Hepatocyte (in vitro differentiated cells): Measurements from ENCODE around the gene TXLNA. TPM values are rescaled to one million over a fixed set of nuclear protein-coding genes. Genes with fewer than 3 reads are reported as not detected.

Experiments
- DNase-seq: peaks from one replicate; pipeline ENCODE4 v3.0.0-alpha.2; 2016; ENCODE audit warnings: low spot score
- H2AFZ ChIP-seq: fragments of 200-600 bp; sonication (generic); 2 replicates; pipeline ENCODE4 v1.6.0; 2016; ENCODE audit warnings: antibody characterized with exemption, mild to moderate bottlenecking
- H3K27ac ChIP-seq: fragments of 200-600 bp; sonication (generic); 2 replicates; pipeline ENCODE4 v1.5.1; 2016; ENCODE audit warnings: mild to moderate bottlenecking
- H3K27me3 ChIP-seq: fragments of 200-600 bp; sonication (generic); 2 replicates; pipeline ENCODE4 v1.6.1; 2016
- H3K36me3 ChIP-seq: fragments of 200-600 bp; sonication (generic); replicated peaks from 2 replicates; pipeline ENCODE4 v1.5.1; 2016; ENCODE audit warnings: low read depth; ENCODE audit not compliant: insufficient read depth
- H3K4me1 ChIP-seq: fragments of 200-600 bp; sonication (generic); 2 replicates; pipeline ENCODE4 v1.5.1; 2016; ENCODE audit warnings: mild to moderate bottlenecking, moderate library complexity; ENCODE audit not compliant: insufficient read depth
- H3K4me2 ChIP-seq: fragments of 200-600 bp; sonication (generic); 2 replicates; pipeline ENCODE4 v1.6.0; 2016
- H3K4me3 ChIP-seq: fragments of 200-600 bp; sonication (generic); 2 replicates; pipeline ENCODE4 v1.5.1; 2016; ENCODE audit warnings: mild to moderate bottlenecking
- H3K79me2 ChIP-seq: fragments of 200-600 bp; sonication (generic); 2 replicates; pipeline ENCODE4 v1.6.0; 2017; ENCODE audit warnings: mild to moderate bottlenecking
- H3K9me2 ChIP-seq: fragments of 200-600 bp; sonication (generic); replicated peaks from 2 replicates; pipeline ENCODE4 v1.6.0; 2017; ENCODE audit warnings: mild to moderate bottlenecking; ENCODE audit not compliant: insufficient read depth
- H3K9me3 ChIP-seq: fragments of 200-600 bp; sonication (generic); 2 replicates; pipeline ENCODE4 v1.5.1; 2016; ENCODE audit warnings: low read depth, mild to moderate bottlenecking
- H4K20me1 ChIP-seq: fragments of 200-600 bp; sonication (generic); 2 replicates; pipeline ENCODE4 v1.6.0; 2016; ENCODE audit warnings: mild to moderate bottlenecking; ENCODE audit not compliant: insufficient read depth, poor library complexity, severe bottlenecking
- EZH2 ChIP-seq: fragments of 200-600 bp; sonication (generic); IDR thresholded peaks from 2 replicates; pipeline ENCODE4 v1.6.1; 2016; ENCODE audit warnings: antibody characterized with exemption, mild to moderate bottlenecking, borderline replicate concordance
- EZH2phosphoT487 ChIP-seq: fragments of 200-600 bp; sonication (generic); IDR thresholded peaks from one replicate; pipeline ENCODE4 v1.6.1; 2018; ENCODE audit warnings: antibody characterized with exemption, mild to moderate bottlenecking, low read depth, moderate library complexity; ENCODE audit not compliant: unreplicated experiment, severe bottlenecking
- WGBS: methylation state at CpG from one replicate; pipeline ENCODE4 v1.1.6; 2016; ENCODE audit warnings: low lambda C conversion rate; ENCODE audit errors: missing lambda C conversion rate; 5-methylcytosine and 5-hydroxymethylcytosine counted together
- polyA plus RNA-seq: library from polyadenylated mRNA; unstranded; fragments of >200 nt; fragmentation: Nextera tagmentation; extraction: Ambion mirVana; gene quantifications from 2 replicates; pipeline ENCODE4 v1.2.1, GENCODE V29; 2016
- total RNA-seq: library from RNA; depleted of rRNA; stranded (reverse); fragments of >200 nt; gene quantifications from 2 replicates; pipeline ENCODE4 v1.2.3, GENCODE V29; 2014
- TF ChIP-seq, protein P1 (sequence below): fragments of 200-600 bp; sonication (generic); IDR thresholded peaks from 2 replicates; pipeline ENCODE4 v1.5.1; 2016; ENCODE audit warnings: antibody characterized with exemption, mild to moderate bottlenecking; ENCODE audit not compliant: poor library complexity

Gene TXLNA
- total and polyA plus RNA-seq, 2 experiments from 2014 or later: 41.2 to 52.7 TPM

DNA sequence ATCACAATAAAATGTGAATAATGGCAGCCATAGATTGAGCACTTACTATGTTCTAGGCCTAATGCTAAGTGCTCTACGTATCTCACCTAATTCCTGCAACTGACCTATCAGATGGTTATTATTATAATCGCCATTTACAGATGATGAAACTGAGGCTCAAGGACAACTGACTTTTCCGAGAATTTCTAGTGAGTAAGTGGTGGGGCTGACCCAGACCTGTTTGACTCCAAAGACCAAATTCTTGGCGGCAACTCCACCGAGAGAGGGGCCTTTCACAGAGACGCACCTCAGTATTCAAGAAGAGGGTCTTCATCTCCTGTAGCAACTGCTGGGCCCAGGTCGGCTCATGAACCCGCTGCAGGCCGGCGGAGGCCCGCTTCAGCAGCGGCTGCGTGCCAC is 42.1 kb downstream of the TXLNA start:
- H3K9me2 ChIP-seq: no peaks in the 10 kb centered on the region
- H3K4me2 ChIP-seq: peak overlapping the region; percentile 94
- WGBS: 9% methylated on average over 13 of the region's 13 CpGs
- no peaks in the 10 kb centered on the region for H3K27me3 ChIP-seq
- H3K79me2 ChIP-seq: peaks cover 44% of the 10 kb centered on the region
- DNase-seq: no peak
- H3K27ac ChIP-seq: peak overlapping the region; percentile 97
- TF ChIP-seq, protein P1, sequence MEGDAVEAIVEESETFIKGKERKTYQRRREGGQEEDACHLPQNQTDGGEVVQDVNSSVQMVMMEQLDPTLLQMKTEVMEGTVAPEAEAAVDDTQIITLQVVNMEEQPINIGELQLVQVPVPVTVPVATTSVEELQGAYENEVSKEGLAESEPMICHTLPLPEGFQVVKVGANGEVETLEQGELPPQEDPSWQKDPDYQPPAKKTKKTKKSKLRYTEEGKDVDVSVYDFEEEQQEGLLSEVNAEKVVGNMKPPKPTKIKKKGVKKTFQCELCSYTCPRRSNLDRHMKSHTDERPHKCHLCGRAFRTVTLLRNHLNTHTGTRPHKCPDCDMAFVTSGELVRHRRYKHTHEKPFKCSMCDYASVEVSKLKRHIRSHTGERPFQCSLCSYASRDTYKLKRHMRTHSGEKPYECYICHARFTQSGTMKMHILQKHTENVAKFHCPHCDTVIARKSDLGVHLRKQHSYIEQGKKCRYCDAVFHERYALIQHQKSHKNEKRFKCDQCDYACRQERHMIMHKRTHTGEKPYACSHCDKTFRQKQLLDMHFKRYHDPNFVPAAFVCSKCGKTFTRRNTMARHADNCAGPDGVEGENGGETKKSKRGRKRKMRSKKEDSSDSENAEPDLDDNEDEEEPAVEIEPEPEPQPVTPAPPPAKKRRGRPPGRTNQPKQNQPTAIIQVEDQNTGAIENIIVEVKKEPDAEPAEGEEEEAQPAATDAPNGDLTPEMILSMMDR: no peak
- TF ChIP-seq EZH2phosphoT487 (no peak), EZH2 (no peak)
- H2AFZ ChIP-seq: peak overlapping the region; percentile 79
- peak overlapping the region; percentile 65 for H3K4me3 ChIP-seq
- H3K36me3 ChIP-seq: no peaks in the 10 kb centered on the region
- H4K20me1 ChIP-seq: no peaks in the 10 kb centered on the region
- H3K9me3 ChIP-seq: no peaks in the 10 kb centered on the region
- peaks cover 24% of the 10 kb centered on the region for H3K4me1 ChIP-seq

GRCh38 chr1:32221980-32222755 is 42.7 kb downstream of the TXLNA start, which contains the start of the genes EIF3I and TMEM234:
Gene EIF3I, plus strand, starts transcription at chr1:32222407. Its CDS starts 35 bp downstream, at chr1:32222442.
Gene TMEM234, minus strand, starts transcription at chr1:32222353. Its CDS starts 31 bp downstream, at chr1:32222322.
- Histone ChIP-seq H3K79me2 (peaks cover 44% of the 10 kb centered on the region), H3K4me2 (peak within 1 kb of the TSS; percentile 94), H3K27me3 (no peaks in the 10 kb centered on the region), H3K4me1 (peaks cover 24% of the 10 kb centered on the region), H2AFZ (peak within 1 kb of the TSS; percentile 88), H3K4me3 (peak within 1 kb of the TSS; percentile 65), H3K36me3 (no peaks in the 10 kb centered on the region), H4K20me1 (no peaks in the 10 kb centered on the region), H3K9me3 (no peaks in the 10 kb centered on the region), H3K27ac (peak within 1 kb of the TSS; percentile 97), H3K9me2 (no peaks in the 10 kb centered on the region)
- WGBS: 2% methylated on average over 45 of the region's 46 CpGs
- peak; percentile 96 for DNase-seq
- TF ChIP-seq EZH2: no peak
- no peak for TF ChIP-seq EZH2phosphoT487
- TF ChIP-seq, protein P1: no peak

GRCh38 chr1:32223683-32224082 is 44.2 kb downstream of the TXLNA start:
- no peak for DNase-seq
- TF ChIP-seq, protein P1: no peak
- TF ChIP-seq EZH2phosphoT487 (no peak), EZH2 (no peak)
- Histone ChIP-seq H3K36me3 (no peaks in the 10 kb centered on the region), H2AFZ (no peak overlapping the region), H3K27ac (peak overlapping the region; percentile 97), H3K4me1 (peaks cover 24% of the 10 kb centered on the region), H4K20me1 (no peaks in the 10 kb centered on the region), H3K27me3 (no peaks in the 10 kb centered on the region), H3K9me2 (no peaks in the 10 kb centered on the region), H3K4me3 (no peak overlapping the region), H3K79me2 (peaks cover 44% of the 10 kb centered on the region), H3K9me3 (no peaks in the 10 kb centered on the region), H3K4me2 (peak overlapping the region; percentile 94)
- WGBS: 91% methylated on average over 3 of the region's 3 CpGs
